CD4-positive, alpha-beta T cell (primary cell): ENCODE data around the gene PARL. TPM values are rescaled to one million over a fixed set of nuclear protein-coding genes. Genes with fewer than 3 reads are reported as not detected.
"Not testable (repeated sequence)": the region's sequence is repeated elsewhere in the genome, so short reads cannot be mapped to it uniquely, and the experiment has no call there.

Source experiments
- ATAC-seq: fragments of 200-7000 bp; cut with Tn5 transposase; one replicate; pipeline ENCODE4 v1.10.0; 2022; ENCODE audit warnings: mild to moderate bottlenecking; ENCODE audit not compliant: poor library complexity
- CTCF ChIA-PET: fragments of 350-600 bp; sonication (Branson Sonifier 250); formaldehyde crosslinking; loops from one replicate; lab custom pipeline; 2021; ENCODE audit warnings: antibody characterized with exemption, inconsistent platforms; lab: Charles Lee
- POLR2A ChIA-PET: fragments of 350-600 bp; sonication (Branson Sonifier 250); formaldehyde crosslinking; loops from one replicate; lab custom pipeline; 2021; ENCODE audit warnings: antibody characterized with exemption, inconsistent platforms; lab: Charles Lee
- DNase-seq, 14 experiments: peaks; one replicate each; pipeline ENCODE4 v3.0.0-alpha.2; 2013 to 2020; ENCODE audit warnings: mixed read lengths in 2 of 14
- H3K27ac ChIP-seq, 2 donors: one replicate each; pipeline versions ENCODE4 v1.5.1 to v1.7.0; 2013; ENCODE audit warnings: low read length in 2 of 2, low read depth in 1 of 2, mild to moderate bottlenecking in 1 of 2
- H3K27me3 ChIP-seq, 2 experiments: 1 replicate in 1 of 2; 2 replicates in 1 of 2; pipeline versions ENCODE4 v1.6.1 to v1.7.0; 2013; ENCODE audit warnings: low read length in 2 of 2, control low read depth in 1 of 2, mild to moderate bottlenecking in 1 of 2, moderate library complexity in 1 of 2; ENCODE audit not compliant: insufficient read depth in 2 of 2, control insufficient read depth in 1 of 2
- H3K36me3 ChIP-seq: one replicate; pipeline ENCODE4 v1.6.1; 2013; ENCODE audit warnings: low read length, control low read depth; ENCODE audit not compliant: insufficient read depth
- H3K4me1 ChIP-seq: one replicate; pipeline ENCODE4 v1.6.1; 2013; ENCODE audit warnings: low read length, control low read depth; ENCODE audit not compliant: insufficient read depth
- H3K4me3 ChIP-seq: one replicate; pipeline ENCODE4 v1.5.1; 2013; ENCODE audit warnings: mild to moderate bottlenecking, low read length, moderate library complexity
- H3K9me3 ChIP-seq, 2 experiments: 1 replicate in 1 of 2; 2 replicates in 1 of 2; pipeline versions ENCODE4 v1.6.1 to v1.7.0; 2013; ENCODE audit warnings: low read length in 2 of 2, mild to moderate bottlenecking in 2 of 2, control low read depth in 1 of 2, moderate library complexity in 1 of 2; ENCODE audit not compliant: control insufficient read depth in 1 of 2, insufficient read depth in 1 of 2
- H3K27ac Mint-ChIP-seq: one replicate; pipeline ENCODE4 v1.8.0; 2020; ENCODE audit warnings: mixed read lengths
- H3K27me3 Mint-ChIP-seq: one replicate; pipeline ENCODE4 v1.8.0; 2021; ENCODE audit warnings: mixed read lengths
- H3K36me3 Mint-ChIP-seq: one replicate; pipeline ENCODE4 v1.8.0; 2021; ENCODE audit warnings: low read depth, mixed read lengths
- H3K4me1 Mint-ChIP-seq: one replicate; pipeline ENCODE4 v1.8.0; 2021; ENCODE audit warnings: low read depth, mixed read lengths
- H3K4me3 Mint-ChIP-seq: one replicate; pipeline ENCODE4 v1.8.0; 2020; ENCODE audit warnings: mild to moderate bottlenecking, mixed read lengths
- H3K9me3 Mint-ChIP-seq: one replicate; pipeline ENCODE4 v1.8.0; 2020; ENCODE audit warnings: mixed read lengths
- intact Hi-C, 2 experiments: fragments of 100-400 bp; cut with DNase I in 1 of 2; cut with micrococcal nuclease in 1 of 2; formaldehyde crosslinking; loops; one replicate each; pipeline versions ENCODE4 v1.15.1 to v1.9.0; 2023 to 2025; cut with DNase I, micrococcal nuclease
- total RNA-seq, 174 experiments: library from RNA in 2 of 174; stranded (reverse) in 2 of 174; gene quantifications; one replicate each; pipeline ENCODE4 v1.2.3 and lab custom pipeline; 2021 to 2026
- TF ChIP-seq, protein P1 (sequence below): fragments of 200-600 bp; IDR thresholded peaks from one replicate; pipeline ENCODE4 v1.8.0; 2022; ENCODE audit warnings: antibody characterized with exemption, mild to moderate bottlenecking

Gene PARL
- total RNA-seq, 2 experiments from 2014 or later, result 36.9 to 40.0 TPM

GRCh38 chr3:183879243-183879642 lies 5.4 kb downstream of the PARL start:
- intact Hi-C loops, result no loop called here
- no peaks in the 10 kb centered on the region for H3K27me3 Mint-ChIP-seq
- H3K9me3 Mint-ChIP-seq, result no peaks in the 10 kb centered on the region
- DNase-seq (no peak), ATAC-seq (no peak)
- Histone ChIP-seq H3K36me3 (peaks cover 11% of the 10 kb centered on the region), H3K27ac (no peak overlapping the region), H3K9me3 (no peaks in the 10 kb centered on the region), H3K4me3 (no peak overlapping the region), H3K4me1 (peaks cover 30% of the 10 kb centered on the region), H3K27me3 (no peaks in the 10 kb centered on the region)
- ChIA-PET CTCF (no interaction called here), POLR2A (no interaction called here)
- H3K27ac Mint-ChIP-seq, result no peak overlapping the region
- no peak overlapping the region for H3K4me3 Mint-ChIP-seq
- H3K4me1 Mint-ChIP-seq, result peaks cover 58% of the 10 kb centered on the region
- H3K36me3 Mint-ChIP-seq, result peaks cover 42% of the 10 kb centered on the region
- TF ChIP-seq, protein P1, sequence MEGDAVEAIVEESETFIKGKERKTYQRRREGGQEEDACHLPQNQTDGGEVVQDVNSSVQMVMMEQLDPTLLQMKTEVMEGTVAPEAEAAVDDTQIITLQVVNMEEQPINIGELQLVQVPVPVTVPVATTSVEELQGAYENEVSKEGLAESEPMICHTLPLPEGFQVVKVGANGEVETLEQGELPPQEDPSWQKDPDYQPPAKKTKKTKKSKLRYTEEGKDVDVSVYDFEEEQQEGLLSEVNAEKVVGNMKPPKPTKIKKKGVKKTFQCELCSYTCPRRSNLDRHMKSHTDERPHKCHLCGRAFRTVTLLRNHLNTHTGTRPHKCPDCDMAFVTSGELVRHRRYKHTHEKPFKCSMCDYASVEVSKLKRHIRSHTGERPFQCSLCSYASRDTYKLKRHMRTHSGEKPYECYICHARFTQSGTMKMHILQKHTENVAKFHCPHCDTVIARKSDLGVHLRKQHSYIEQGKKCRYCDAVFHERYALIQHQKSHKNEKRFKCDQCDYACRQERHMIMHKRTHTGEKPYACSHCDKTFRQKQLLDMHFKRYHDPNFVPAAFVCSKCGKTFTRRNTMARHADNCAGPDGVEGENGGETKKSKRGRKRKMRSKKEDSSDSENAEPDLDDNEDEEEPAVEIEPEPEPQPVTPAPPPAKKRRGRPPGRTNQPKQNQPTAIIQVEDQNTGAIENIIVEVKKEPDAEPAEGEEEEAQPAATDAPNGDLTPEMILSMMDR, result no peak

- TF ChIP-seq, protein P1, result no peak
- H3K27ac Mint-ChIP-seq, result no peak overlapping the region
- POLR2A ChIA-PET, result no interaction called here
Observed at GRCh38 chr3:183878071-183878470, 6.6 kb downstream of the PARL start.

GRCh38 chr3:183877227-183877626 lies 7.5 kb downstream of the PARL start:
- POLR2A ChIA-PET, H3K27me3 ChIP-seq, H3K9me3 Mint-ChIP-seq, H3K9me3 ChIP-seq, H3K27ac ChIP-seq, intact Hi-C loops, CTCF ChIA-PET, DNase-seq, H3K4me3 ChIP-seq, H3K27me3 Mint-ChIP-seq, ATAC-seq: not testable (repeated sequence)
- peaks cover 37% of the 10 kb centered on the region for H3K36me3 Mint-ChIP-seq
- peak overlapping the region; percentile 25 for H3K4me3 Mint-ChIP-seq
- peaks cover 53% of the 10 kb centered on the region for H3K4me1 Mint-ChIP-seq
- peak overlapping the region; percentile 55 for H3K27ac Mint-ChIP-seq
- peaks cover 15% of the 10 kb centered on the region for H3K4me1 ChIP-seq
- peaks cover 11% of the 10 kb centered on the region for H3K36me3 ChIP-seq

More at GRCh38 chr3:183878071-183878470, 6.6 kb downstream of the PARL start:
- Histone ChIP-seq H3K27me3 (no peaks in the 10 kb centered on the region), H3K27ac (no peak overlapping the region), H3K4me3 (no peak overlapping the region), H3K9me3 (no peaks in the 10 kb centered on the region), H3K4me1 (peaks cover 19% of the 10 kb centered on the region), H3K36me3 (peaks cover 11% of the 10 kb centered on the region)
- Mint-ChIP-seq H3K27me3 (no peaks in the 10 kb centered on the region), H3K36me3 (peaks cover 37% of the 10 kb centered on the region), H3K9me3 (no peaks in the 10 kb centered on the region), H3K4me1 (peaks cover 53% of the 10 kb centered on the region), H3K4me3 (no peak overlapping the region)
- DNase-seq, result peak in 3 of 14 experiments; percentile 9 to 43 (median 38)
- CTCF ChIA-PET, result no interaction called here
- ATAC-seq, result no peak
- intact Hi-C loops, result no loop called here

DNA sequence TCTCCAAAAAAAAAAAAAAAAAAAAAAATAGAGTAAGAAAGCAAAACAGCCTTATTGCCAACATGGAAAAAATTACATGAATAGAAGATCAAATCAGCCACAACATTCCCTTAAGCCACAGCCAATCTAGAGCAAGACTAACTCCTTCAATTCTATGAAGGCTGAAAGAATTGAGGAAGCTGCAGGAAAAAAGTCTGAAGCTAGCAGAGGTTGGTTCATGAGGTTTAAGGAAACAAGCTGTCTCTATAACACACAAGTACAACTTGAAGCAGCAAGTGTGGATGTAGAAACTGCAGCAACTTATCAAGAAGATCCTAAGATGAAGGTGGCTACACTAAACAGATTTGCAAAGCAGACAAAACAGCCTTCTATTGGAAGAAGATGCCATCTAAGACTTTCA lies 9.3 kb downstream of the PARL start:
- no peaks in the 10 kb centered on the region for H3K9me3 Mint-ChIP-seq
- no peaks in the 10 kb centered on the region for H3K27me3 ChIP-seq
- H3K4me1 Mint-ChIP-seq, result peaks cover 70% of the 10 kb centered on the region
- H3K4me3 ChIP-seq, result no peak overlapping the region
- peaks cover 40% of the 10 kb centered on the region for H3K36me3 Mint-ChIP-seq
- DNase-seq, result no peak
- peaks cover 11% of the 10 kb centered on the region for H3K36me3 ChIP-seq
- ChIA-PET POLR2A (no interaction called here), CTCF (no interaction called here)
- no peak overlapping the region for H3K27ac Mint-ChIP-seq
- no peak for ATAC-seq
- H3K27ac ChIP-seq, result no peak overlapping the region
- H3K4me1 ChIP-seq, result peaks cover 9% of the 10 kb centered on the region
- intact Hi-C loops, result no loop called here
- no peaks in the 10 kb centered on the region for H3K9me3 ChIP-seq
- no peaks in the 10 kb centered on the region for H3K27me3 Mint-ChIP-seq
- no peak overlapping the region for H3K4me3 Mint-ChIP-seq
- TF ChIP-seq, protein P1, result no peak
